ENCODE measurements around the gene RNF126.

DNA sequence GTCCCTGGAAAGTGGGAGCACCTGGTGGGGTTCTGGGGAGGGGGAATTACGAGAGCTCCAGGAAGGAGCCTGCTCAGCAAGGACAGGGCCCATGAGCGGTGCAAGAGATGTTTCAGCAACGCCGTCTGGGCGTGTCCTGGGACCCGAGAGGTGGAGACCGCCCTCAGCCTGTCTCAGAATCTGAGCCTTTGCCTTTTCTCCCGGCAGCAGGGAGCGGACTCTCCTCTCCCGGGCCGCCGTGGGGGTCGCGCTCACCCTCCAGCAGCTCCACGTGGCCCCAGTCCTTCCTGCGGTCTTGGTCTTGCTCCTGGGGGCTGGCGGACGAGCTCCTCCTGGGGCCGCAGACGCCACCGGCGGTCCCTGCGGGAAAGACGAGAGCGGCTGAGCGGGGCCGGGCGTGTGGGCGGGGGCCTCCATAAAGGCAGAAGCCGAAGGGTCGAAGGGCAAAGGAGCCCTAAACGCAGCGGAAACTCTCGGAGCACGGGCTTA is 30.4 kb downstream of the RNF126 start:
- TF ChIP-seq SPI1 (IDR thresholded peaks at IDR 0.05; ENCODE audit: low read depth, low read length) (no peak), POLR2A (IDR thresholded peaks at IDR 0.05; ENCODE audit: low read depth, low read length) (no peak), PAX5 (IDR thresholded peaks at IDR 0.05; ENCODE audit: insufficient read depth, low read length, severe bottlenecking) (no peak), POLR2AphosphoS5 (IDR thresholded peaks at IDR 0.05; ENCODE audit: low read depth, low read length) (no peak), POU2F2 (IDR thresholded peaks at IDR 0.05; ENCODE audit: low read depth, low read length) (no peak), TAF1 (IDR thresholded peaks at IDR 0.05; ENCODE audit: low read depth, low read length) (no peak)
